GM21786 (cell line): Measurements from ENCODE around the gene KRT33A.
"Not testable (repeated sequence)": the region's sequence is repeated elsewhere in the genome, so short reads cannot be mapped to it uniquely, and the experiment has no call there.

ENCODE experiments used
- ATAC-seq: cut with Tn5 transposase; IDR thresholded peaks from one replicate; pipeline ENCODE4 v1.9.1; 2021; ENCODE audit not compliant: unreplicated experiment

The KRT33A gene

DNA sequence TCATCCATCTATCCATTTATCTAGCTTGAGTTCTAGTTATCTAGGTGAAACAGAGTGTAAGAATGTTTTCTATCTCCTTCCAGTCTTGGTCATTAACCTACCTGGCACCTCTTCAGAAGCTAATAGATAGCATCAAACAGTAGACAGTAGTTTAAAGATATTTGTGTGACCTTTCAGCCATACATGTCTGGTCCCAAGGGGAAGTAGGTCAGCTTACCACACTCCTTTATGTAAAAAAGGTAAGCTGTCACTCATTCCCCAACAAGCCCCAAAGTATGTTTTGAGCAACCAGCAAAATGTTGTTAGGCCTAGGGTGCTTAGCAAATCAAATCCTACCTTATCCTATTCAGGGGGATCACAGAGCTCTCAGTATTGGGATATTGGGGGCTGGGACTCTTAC is 15.4 kb upstream of the KRT33A start:
- ATAC-seq = no peak

DNA sequence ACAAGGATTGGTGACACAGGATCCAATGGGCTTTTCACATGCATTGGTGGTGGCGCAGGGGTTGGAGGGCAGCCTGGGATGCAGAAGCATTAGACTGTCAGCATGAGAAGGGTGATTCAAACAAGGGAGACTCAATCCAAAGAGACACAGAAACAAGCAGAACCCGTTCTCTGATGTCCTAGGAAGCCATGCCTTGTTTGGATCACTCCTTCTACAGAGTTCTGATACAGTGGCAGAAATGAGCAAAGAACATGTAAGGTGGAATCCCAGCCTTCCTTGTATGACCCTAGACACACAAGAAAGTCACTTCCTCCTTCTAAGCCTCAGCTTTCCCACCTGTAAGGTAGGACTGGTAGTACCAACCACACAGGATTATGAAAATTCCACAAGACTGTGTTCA is 13.3 kb upstream of the KRT33A start:
- ATAC-seq = no peak

DNA sequence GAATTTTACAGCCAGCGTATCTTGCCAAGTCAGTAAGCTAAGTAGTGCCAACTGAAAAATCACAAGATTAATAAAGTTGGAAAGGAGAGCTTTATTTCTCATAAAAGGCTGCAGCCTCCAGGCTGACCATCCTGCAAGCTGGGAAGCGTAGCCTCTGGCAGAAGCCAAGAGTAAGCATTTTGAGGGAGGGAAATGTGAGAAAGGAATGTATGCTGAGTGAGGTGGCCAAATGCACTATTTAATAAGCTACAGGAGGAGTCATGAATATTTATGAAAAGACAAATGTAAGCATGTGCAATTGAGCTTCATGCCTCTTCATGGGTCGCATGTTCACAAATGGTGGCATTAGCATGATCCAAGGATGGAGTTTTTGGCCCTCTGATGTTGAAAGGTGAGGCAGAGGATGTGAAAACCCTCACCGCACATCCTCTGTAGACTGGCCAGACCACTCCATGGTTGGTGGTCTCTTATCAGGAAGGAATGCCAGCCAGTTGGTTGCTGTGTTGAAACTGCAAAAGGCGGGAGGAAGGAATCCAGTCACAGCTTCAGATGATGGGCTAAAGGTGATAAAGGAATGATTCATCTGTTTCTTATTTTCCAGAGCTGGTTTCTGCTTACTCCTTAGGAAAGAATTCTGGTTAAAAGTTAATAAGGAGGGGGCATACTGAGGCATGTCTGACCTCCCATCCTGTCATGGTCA is 9.8 kb upstream of the KRT33A start:
- no peak for ATAC-seq

DNA sequence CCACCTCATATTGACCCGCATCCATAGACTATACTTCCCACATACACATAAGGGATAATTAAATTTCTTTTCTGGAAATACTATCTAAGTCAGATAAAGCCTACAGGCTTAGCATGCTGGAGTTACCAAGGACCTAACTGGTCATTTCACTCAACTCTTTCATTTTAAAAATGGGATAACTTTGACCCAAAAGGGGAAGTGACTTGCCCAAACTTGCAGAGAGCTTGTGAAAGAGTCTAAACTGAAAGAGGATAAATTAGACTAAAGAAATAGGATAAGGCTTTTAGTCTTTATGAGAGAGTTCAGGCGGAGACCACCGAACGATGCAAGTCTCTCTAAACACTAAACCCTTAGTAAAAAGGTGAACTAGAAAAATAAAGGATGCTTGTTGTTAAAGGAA is 3.9 kb upstream of the KRT33A start:
- ATAC-seq = no peak

DNA sequence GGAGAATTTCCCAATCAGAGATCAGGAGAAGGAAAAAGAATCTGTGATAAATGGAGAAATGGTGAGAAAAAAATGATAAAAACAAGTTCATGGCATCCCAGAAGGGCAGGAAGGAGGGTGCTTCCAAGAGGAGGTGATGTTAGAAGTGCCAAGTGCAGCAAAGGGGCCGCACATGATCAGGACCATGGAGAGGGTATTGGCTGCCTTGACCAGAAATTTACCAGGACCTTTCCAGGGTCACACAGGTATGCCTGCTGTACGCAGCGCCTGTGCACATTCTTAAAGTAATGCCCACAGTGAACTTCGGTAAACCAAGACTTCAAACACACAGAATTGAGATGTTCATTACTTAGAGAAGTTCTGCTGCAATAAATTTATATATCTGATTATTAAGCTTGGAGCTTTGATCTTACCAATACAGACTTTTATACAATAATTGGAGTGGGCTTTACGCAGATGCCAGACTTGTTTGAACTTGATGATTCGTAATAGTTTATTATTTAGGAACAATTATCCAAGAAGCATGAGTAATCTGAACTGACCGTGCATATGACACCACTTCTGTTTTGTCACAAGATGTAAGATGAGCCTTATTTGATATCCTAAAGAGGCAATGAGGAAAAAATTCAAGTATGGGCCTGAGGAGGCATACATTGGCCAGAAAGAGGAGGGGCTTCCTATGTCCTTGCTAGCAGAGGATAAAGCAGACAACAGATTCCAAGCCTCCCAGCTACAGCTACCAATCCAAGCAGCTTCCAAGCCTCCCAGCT is 2.2 kb upstream of the KRT33A start:
- no peak for ATAC-seq

DNA sequence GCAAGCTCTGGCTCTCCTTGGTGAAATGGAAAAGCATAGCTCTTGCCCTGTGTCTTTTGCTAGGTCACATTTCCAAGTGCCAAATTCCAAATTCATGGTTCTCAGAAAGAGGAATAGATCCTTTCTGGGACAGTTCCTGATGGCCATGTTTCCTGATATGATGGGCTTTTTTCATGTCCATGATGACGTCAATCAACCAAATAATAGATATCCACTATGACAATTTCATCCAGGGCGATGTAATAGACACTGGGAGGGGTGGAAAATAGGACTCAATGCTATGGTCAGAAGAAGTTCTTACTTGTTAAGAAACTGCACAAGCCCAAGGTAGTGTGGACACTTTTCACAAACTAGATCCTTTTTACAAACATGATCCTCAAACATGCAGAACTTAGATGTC is 549 bp upstream of the KRT33A start:
- ATAC-seq = no peak

DNA sequence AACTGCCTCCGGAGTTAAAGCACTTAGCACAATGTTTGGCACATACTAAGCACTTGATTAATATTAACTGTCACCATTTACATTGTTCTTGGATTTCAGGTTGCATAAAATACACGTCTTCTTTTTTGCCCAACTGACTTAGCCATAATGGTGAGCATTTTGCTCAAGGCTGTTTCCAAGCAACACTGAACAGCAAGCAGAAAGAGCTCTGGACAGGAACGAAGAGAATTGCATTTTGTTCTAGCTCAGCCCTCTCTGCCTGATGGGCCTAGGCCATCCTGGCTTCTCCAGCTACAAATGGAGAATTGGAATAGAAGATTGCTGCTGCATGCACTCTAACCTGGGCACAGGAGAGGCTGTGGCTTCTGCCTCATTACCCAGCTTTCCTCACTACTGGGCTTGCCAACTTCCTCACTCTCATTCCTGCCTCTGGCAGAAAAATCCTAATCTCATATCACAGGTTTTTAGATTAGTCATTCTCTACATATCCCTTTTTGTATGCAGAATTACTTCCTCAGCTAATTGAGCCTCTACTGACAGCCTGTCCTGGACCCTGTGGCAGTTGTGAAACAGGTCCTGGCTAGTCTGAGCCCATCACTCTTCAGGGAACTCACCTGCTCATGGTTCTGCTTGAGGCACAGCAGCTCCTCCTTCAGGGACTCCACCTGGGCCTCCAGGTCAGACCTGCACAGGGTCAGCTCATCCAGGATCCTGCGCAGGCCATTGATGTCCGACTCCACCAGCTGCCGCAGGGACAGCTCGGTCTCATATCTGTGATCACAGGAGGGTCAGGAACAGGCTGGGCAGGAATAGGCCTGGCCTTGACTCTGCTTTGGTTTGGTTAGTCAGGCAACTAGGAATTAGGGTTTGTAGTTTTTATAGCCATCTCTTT is 2.5 kb downstream of the KRT33A start:
- ATAC-seq = no peak

DNA sequence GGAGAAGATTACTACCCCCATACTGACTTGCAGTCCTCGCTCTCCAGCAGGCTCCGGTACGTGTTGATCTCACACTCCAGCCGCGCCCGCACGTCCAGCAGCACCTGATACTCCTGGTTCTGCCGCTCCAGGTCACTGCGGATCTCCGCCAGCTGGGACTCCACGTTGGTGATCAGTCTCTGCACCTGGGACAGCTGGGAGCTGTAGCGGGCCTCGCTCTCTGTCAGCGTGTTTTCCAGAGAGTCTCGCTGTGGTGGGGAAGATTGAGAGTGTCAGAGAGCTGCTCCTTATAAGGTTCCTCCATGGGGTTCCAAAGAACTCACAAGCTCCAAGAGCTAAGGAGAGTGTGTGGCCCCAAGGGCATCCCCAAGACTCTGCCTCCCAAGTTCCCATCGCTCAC is 4.2 kb downstream of the KRT33A start:
- ATAC-seq = not testable (repeated sequence)

DNA sequence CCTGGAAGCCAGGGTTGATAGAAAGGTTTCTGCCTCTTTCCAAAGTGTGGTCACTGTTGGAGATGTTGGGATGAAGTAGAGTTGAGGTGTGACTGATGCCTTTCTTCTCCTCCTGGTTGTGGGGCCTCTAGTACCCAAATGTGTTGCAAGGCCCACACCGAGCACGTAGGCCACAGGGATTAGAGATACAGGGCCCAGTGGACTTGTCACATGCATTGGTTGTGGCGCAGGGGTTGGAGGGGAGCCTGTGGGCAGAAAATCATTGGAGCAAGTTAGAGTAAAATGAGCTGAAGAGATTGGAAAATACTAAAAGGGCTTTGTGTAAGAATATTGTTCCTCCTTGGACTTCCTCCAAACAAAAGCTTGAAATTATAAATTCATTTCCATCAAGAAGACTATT is 4.6 kb downstream of the KRT33A start:
- ATAC-seq = no peak

DNA sequence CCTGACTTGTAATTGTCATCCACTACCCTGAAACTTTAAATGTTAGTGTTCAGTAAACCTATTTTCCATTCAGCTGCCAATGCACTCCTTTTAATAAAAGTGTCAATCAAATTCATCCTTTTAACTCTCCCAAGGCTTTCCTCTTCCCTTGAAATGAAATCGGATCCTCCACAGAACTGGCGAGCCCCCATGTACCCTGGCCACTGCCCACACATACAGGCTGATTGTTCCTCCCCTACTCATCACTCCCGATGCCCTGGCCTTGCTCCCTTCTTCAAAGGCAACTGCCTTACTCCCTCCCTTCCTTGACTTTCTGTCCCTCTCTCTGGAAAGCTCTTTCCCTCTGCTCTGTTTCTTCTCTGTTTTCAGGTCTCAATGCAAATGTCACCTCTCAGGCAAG is 7.6 kb downstream of the KRT33A start:
- no peak for ATAC-seq

DNA sequence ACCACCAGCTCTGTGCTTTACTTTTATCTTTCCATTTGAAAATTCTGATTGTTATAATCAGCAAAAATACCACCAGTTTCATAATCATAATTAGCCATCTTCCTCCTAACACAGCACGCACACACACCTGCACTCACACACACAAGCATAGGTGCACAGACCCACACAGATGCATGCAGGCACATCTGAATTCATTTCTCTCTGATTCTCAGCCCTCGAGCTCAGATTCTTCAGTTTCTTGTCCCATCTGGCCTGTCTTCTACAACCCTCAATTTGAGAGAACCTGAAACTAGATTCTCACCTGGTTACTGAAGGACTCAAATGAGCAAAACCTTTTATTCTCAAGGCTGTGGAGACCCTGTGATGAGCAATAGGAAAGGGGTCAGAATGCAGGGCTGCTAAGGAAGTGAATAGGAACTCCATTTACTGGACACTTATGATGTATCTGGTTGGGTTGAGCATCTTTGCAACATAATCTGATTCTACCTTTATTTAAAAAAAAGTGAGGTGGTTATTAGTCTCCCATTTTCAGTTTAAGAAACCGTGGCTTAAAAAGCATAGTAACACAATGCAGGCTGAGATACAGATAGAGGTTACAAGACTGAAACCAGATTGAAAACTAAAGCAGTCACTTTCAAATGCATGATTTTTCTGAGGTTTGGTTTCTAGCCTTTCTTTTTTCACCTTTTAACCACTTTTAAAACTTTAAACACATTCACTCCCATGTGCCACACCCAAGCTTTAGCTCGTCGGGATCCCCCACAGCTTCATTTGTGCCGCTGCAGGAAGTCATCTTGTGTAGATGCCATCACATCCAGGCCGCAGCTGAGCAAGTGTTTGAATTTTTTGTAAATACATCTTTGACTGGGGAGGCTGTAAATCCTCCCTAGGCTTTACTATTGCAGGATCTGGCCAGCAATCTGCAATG is 9.4 kb downstream of the KRT33A start:
- no peak for ATAC-seq

DNA sequence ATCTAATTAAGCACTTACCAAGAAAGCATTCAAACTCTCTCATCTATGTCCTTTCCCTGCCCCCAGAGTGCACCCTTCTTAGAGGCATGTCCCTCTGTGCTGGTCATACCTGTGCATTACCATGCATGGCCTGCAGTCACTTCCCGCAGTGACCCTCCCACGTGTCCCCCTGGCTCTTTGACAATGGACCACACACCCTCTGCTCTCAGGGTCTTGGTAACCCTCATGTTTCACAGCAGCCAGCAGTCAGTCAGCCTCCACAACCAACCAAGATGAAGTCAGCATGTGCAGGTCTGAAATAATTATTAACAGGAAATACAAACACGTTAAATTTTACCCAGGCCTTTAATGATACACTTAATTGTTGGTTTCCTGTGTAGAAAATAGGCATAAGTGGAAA is 10.1 kb downstream of the KRT33A start:
- ATAC-seq = no peak

DNA sequence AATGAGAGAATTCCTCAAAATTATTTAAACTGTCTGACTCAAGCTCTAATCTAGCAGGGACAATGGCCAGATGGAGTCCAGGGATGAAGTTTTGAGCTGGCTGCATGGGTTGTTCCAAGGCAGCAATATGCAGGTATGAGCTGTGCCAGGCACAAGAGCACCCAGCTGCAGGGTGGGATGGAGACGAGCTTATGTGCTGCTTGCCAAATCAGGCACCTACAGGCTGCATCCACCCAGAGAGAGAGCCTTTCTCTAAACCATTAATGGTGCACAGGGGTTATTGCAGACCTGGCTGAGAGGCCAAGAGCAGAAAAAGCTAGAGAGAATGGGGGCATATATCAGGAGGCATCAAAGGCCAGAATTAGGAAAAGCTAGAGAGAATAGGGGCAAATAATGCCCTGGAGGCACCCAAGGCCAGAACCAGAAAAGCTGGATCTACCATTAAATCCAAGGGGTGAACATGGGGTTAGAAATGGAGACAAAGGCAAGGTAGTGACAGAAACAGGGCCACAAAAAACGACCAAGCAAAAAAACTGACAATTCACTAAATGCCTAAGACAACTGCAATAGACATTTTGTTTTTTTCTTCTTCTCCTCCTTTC is 11.0 kb downstream of the KRT33A start:
- no peak for ATAC-seq

DNA sequence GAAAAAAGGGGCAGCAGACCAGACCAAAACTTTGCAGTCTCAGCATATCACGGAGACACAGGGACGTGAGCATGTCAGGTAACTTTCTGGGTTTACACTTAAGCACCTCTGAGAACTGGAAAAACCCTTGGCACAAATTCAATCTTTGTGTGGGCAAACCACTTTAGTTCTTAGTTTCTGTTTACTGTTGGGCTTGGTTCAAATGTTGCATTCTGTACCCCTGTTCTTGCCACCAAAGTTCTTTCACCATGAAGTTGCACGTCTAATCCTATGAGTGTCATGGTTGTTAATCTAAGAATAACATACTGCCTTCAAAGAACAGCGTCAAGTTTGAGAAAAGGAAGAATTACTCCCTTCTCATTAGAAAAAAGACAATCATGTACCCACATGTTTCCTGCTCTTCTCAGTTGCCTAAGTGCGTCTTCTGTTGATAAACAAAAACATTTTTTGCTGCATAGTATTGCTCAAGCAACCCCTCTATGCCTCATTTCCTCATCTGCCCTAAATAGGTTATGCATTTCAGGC is 11.6 kb downstream of the KRT33A start:
- ATAC-seq = peak; percentile 44

DNA sequence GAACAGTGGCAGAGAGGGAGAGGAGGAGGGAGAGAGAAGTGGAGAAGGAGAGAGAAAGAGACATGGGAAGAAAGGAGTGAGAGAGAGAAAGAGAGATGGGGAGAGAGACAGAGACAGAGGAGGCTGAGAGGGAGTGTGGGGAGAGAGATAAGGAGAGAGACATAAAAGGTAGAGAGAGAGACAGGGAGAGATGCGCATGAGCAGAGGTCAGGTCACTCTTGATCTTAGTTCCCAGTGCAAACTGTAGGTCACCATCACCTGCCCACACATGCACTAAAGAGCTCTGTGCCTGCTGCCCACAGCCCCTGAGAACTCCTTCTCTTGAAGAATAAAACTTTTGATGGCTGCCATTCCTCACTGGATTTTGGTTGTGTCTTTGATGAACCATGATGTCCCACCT is 14.9 kb downstream of the KRT33A start:
- ATAC-seq = no peak

DNA sequence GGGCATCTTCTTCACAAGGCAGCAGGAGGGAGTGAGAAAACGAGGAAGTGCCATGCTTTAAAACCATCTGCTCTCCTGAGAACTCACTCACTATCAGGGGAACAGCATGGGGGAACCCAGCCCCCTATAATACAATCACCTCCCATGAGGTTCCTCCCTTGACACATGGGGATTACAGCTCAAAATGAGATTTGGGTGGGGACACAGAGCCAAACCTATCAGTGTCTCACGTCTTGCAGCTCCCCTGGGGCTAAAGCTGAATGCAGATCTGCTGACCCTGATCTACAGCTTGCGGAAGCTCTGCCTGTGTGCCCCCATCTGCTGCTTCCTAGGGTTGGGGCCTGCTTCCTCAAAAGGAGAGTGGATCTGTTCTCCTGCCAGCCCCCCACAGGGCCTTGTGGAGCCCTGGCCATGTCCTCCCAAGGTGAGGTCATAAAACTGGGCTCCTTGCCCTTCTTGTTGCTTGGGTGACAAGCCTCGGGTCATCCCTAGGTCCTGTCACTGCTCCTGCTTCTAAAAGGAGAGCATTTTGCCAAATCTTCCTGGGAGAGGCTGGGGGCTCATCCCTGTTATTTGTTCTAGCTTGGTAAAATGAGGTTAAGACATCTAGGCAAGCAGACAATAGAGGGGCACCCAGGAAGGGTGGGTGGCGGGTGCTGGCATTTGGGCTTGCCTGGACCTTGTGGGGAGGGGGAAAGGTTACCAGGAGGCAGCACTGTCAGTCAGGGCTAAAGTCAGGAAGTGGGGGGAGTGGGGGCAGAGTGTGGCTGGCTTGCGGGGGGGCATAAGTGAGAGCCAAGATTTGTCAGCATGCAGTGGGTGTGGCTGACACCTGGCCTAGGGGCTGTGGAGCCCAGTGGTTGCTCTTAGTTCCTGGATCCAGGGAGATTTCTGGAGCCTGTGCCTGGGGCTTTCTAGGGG is 16.0 kb downstream of the KRT33A start:
- ATAC-seq = no peak

DNA sequence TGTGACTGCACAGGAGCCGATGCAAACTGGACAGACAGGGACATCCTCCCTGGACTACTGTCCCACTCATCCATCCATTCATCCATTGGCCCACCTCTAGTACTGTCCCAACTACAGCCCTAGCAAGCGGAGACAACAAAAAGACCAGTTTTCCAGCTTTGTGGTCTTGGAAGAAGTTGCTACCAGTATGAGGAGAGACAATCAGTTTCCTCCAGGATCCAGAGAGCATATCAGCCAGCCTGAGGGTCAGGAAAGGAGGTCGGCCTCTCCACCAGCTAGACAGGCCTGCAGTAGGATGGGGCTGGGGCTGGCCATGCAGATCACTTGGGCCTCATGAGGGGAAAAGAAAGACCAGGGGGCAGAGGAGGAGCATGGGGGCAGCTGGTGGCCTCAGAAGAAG is 16.8 kb downstream of the KRT33A start:
- no peak for ATAC-seq

DNA sequence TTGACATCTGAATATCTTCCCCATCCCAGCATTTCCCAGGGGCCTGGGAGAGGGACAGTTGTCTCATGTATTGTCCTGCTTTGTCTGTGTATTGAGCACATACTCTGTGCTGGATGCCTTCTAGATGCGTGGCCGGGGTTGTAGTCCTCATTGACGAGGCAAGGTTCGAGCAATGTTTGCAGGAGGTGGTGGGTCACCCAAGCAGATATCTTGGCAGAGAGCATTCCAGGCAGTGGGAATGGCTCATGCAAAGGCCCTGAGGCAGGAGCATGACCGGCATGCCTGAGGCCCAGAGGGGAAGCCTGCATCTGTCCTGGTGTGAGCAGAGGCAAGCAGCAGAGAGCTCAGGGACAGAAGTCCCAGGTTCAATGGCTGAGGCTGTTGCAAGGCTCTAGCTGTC is 17.5 kb downstream of the KRT33A start:
- ATAC-seq = no peak

DNA sequence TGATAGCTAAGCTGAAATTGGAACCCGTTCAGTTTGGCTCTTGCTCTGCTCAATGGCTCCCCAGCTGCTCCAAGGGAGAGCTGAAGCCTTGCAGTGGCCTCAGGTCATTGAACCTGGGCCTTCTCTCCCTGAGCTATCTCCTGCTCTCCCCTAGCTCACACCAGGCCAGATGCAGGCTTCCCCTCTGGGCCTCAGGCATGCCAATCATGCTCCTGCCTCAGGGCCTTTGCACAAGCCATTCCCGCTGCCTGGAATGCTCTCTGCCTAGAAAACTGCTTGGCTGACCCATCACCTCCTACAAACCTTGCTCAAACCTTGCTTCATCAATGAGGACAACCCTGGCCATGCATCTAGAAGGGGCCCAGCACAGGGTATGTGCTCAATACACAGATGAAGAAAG is 18.4 kb downstream of the KRT33A start:
- ATAC-seq = no peak
